ENCODE data around the gene ZNF888.

ZNF888 gene

DNA sequence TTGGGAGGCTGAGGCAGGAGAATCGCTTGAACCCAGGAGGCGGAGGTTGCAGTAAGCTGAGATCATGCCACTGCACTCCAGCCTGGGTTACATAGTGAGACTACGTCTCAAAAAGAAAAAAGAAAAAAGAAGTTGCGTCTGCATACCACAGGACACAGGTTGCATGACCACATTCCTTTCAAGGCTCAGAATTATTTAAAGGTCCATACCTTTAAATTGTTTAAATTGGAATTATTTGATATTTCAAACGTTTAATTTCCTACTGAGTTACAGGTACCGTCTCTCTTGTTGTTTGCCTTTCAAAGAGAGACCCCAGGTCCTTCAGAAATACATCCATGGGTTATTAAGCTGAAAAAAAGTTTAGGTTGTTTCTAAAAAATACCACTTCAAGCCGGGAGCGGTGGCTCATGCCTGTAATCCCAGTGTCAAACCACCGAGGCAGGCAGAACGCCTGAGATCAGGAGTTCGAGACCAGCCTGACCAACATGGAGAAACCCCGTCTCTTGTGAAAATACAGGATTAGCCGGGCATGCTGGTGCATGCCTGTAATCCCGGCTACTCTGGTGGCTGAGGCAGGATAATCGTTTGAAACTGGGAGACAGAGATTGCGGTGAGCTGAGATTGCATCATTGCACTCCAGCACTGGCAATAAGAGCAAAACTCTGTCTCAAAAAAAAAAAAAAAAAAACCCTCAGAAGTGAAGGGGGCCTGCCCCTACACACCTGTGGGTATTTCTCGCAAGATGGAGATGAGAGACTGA, 20.8 kb upstream of the ZNF888 start:
- no peaks in the 10 kb centered on the region for H4K20me1 ChIP-seq (ENCODE audit: insufficient read depth, low read length)
- H3K4me1 ChIP-seq (ENCODE audit: insufficient read depth, low read length, severe bottlenecking) = peaks cover 9% of the 10 kb centered on the region
- no peaks in the 10 kb centered on the region for H3F3A ChIP-seq (ENCODE audit: insufficient read depth, low read length)
- no peak overlapping the region for H3K9ac ChIP-seq (ENCODE audit: low read length)
- H3K36me3 ChIP-seq (ENCODE audit: insufficient read depth, low read length) = peaks cover 4% of the 10 kb centered on the region; the same call in 1 of the 2 replicates
- no peak overlapping the region for H3K4me3 ChIP-seq (ENCODE audit: low read depth, low read length, poor library complexity, severe bottlenecking)
- TF ChIP-seq EZH2 (IDR thresholded peaks at IDR 0.05; ENCODE audit: borderline replicate concordance, low read length) = no peak
- TF ChIP-seq, protein P1, sequence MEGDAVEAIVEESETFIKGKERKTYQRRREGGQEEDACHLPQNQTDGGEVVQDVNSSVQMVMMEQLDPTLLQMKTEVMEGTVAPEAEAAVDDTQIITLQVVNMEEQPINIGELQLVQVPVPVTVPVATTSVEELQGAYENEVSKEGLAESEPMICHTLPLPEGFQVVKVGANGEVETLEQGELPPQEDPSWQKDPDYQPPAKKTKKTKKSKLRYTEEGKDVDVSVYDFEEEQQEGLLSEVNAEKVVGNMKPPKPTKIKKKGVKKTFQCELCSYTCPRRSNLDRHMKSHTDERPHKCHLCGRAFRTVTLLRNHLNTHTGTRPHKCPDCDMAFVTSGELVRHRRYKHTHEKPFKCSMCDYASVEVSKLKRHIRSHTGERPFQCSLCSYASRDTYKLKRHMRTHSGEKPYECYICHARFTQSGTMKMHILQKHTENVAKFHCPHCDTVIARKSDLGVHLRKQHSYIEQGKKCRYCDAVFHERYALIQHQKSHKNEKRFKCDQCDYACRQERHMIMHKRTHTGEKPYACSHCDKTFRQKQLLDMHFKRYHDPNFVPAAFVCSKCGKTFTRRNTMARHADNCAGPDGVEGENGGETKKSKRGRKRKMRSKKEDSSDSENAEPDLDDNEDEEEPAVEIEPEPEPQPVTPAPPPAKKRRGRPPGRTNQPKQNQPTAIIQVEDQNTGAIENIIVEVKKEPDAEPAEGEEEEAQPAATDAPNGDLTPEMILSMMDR (IDR thresholded peaks at IDR 0.05; ENCODE audit: low read length) = no peak
- H3K27ac ChIP-seq (ENCODE audit: low read depth, low read length, poor library complexity, severe bottlenecking) = no peak overlapping the region
- H3K4me2 ChIP-seq (ENCODE audit: low read length) = no peak overlapping the region
- H3K79me2 ChIP-seq (ENCODE audit: insufficient read depth, low read length) = no peaks in the 10 kb centered on the region
- H2AFZ ChIP-seq (ENCODE audit: low read length) = no peak overlapping the region
- H3K27me3 ChIP-seq (ENCODE audit: insufficient read depth, low read length) = no peaks in the 10 kb centered on the region
- peaks cover 15% of the 10 kb centered on the region for H3K9me3 ChIP-seq (ENCODE audit: low read length)
- no peaks in the 10 kb centered on the region for H3K9me2 ChIP-seq (ENCODE audit: low read depth, low read length)

GRCh38 chr19:52943134-52943883, 20.1 kb upstream of the ZNF888 start:
- peaks cover 7% of the 10 kb centered on the region for H3K36me3 ChIP-seq (ENCODE audit: insufficient read depth, low read length)
- peak overlapping the region; percentile 61 for H3K9ac ChIP-seq (ENCODE audit: low read length)
- H3K4me3 ChIP-seq (ENCODE audit: low read depth, low read length, poor library complexity, severe bottlenecking) = peak overlapping the region; percentile 76
- no peak overlapping the region for H3K27ac ChIP-seq (ENCODE audit: low read depth, low read length, poor library complexity, severe bottlenecking)
- H3K9me2 ChIP-seq (ENCODE audit: low read depth, low read length) = no peaks in the 10 kb centered on the region
- no peaks in the 10 kb centered on the region for H3K79me2 ChIP-seq (ENCODE audit: insufficient read depth, low read length)
- no peaks in the 10 kb centered on the region for H4K20me1 ChIP-seq (ENCODE audit: insufficient read depth, low read length)
- peak overlapping the region; percentile 99; the same call in 1 of the 2 replicates for H2AFZ ChIP-seq (ENCODE audit: low read length)
- H3F3A ChIP-seq (ENCODE audit: insufficient read depth, low read length) = no peaks in the 10 kb centered on the region
- peaks cover 15% of the 10 kb centered on the region for H3K9me3 ChIP-seq (ENCODE audit: low read length)
- no peaks in the 10 kb centered on the region for H3K27me3 ChIP-seq (ENCODE audit: insufficient read depth, low read length)
- peak overlapping the region; percentile 84 for H3K4me2 ChIP-seq (ENCODE audit: low read length)
- TF ChIP-seq, protein P1 (IDR thresholded peaks at IDR 0.05; ENCODE audit: low read length) = no peak
- TF ChIP-seq EZH2 (IDR thresholded peaks at IDR 0.05; ENCODE audit: borderline replicate concordance, low read length) = no peak
- H3K4me1 ChIP-seq (ENCODE audit: insufficient read depth, low read length, severe bottlenecking) = peaks cover 9% of the 10 kb centered on the region

- Histone ChIP-seq H3K4me3 (ENCODE audit: low read depth, low read length, poor library complexity, severe bottlenecking) (peak overlapping the region; percentile 76), H2AFZ (ENCODE audit: low read length) (peak overlapping the region; percentile 99; the same call in 1 of the 2 replicates), H3K9ac (ENCODE audit: low read length) (peak overlapping the region; percentile 69), H3K36me3 (ENCODE audit: insufficient read depth, low read length) (peaks cover 10% of the 10 kb centered on the region), H4K20me1 (ENCODE audit: insufficient read depth, low read length) (no peaks in the 10 kb centered on the region), H3K27ac (ENCODE audit: low read depth, low read length, poor library complexity, severe bottlenecking) (peak overlapping the region; percentile 9), H3K9me3 (ENCODE audit: low read length) (peaks cover 12% of the 10 kb centered on the region), H3K4me2 (ENCODE audit: low read length) (peak overlapping the region; percentile 84), H3K79me2 (ENCODE audit: insufficient read depth, low read length) (no peaks in the 10 kb centered on the region), H3K27me3 (ENCODE audit: insufficient read depth, low read length) (no peaks in the 10 kb centered on the region), H3F3A (ENCODE audit: insufficient read depth, low read length) (no peaks in the 10 kb centered on the region), H3K4me1 (ENCODE audit: insufficient read depth, low read length, severe bottlenecking) (peaks cover 9% of the 10 kb centered on the region), H3K9me2 (ENCODE audit: low read depth, low read length) (no peaks in the 10 kb centered on the region)
- no peak for TF ChIP-seq EZH2 (IDR thresholded peaks at IDR 0.05; ENCODE audit: borderline replicate concordance, low read length)
- TF ChIP-seq, protein P1 (IDR thresholded peaks at IDR 0.05; ENCODE audit: low read length) = no peak
Measured at GRCh38 chr19:52942386-52943133, 19.3 kb upstream of the ZNF888 start.

Data from OCI-LY1 (cell line).